DLD1 (cell line): ENCODE measurements around the gene TBC1D24.

Source experiments
- in situ Hi-C: cut with HindIII; loops from 2 replicates; pipeline ENCODE4 v1.10.0; 2017; ENCODE audit warnings: low sequenced_read_pairs

Gene TBC1D24

GRCh38 chr16:2481676-2482075, 6.7 kb downstream of the TBC1D24 start:
- in situ Hi-C loops: no loop called here

- in situ Hi-C loops: no loop called here
Measured at GRCh38 chr16:2482249-2482648, 7.3 kb downstream of the TBC1D24 start.

- in situ Hi-C loops: no loop called here
Measured at GRCh38 chr16:2482708-2483534, 8.0 kb downstream of the TBC1D24 start.

- in situ Hi-C loops: no loop called here
Measured at GRCh38 chr16:2483939-2484897, 9.3 kb downstream of the TBC1D24 start.

GRCh38 chr16:2484898-2485508, 10.1 kb downstream of the TBC1D24 start:
- in situ Hi-C loops: no loop called here

GRCh38 chr16:2485811-2486507, 11.0 kb downstream of the TBC1D24 start:
- in situ Hi-C loops: no loop called here

GRCh38 chr16:2486645-2487516, 12.0 kb downstream of the TBC1D24 start:
- in situ Hi-C loops: no loop called here

- in situ Hi-C loops: no loop called here
Measured at GRCh38 chr16:2487517-2487842, 12.6 kb downstream of the TBC1D24 start.

GRCh38 chr16:2487903-2488531, 13.1 kb downstream of the TBC1D24 start:
- in situ Hi-C loops: no loop called here

- in situ Hi-C loops: no loop called here
Measured at GRCh38 chr16:2489581-2489980, 14.7 kb downstream of the TBC1D24 start.

- in situ Hi-C loops: no loop called here
Measured at GRCh38 chr16:2490190-2491105, 15.5 kb downstream of the TBC1D24 start.

GRCh38 chr16:2492292-2492691, 17.4 kb downstream of the TBC1D24 start:
- in situ Hi-C loops: no loop called here

GRCh38 chr16:2493605-2494004, 18.7 kb downstream of the TBC1D24 start:
- in situ Hi-C loops: no loop called here

GRCh38 chr16:2494616-2495015, 19.7 kb downstream of the TBC1D24 start:
- in situ Hi-C loops: no loop called here

GRCh38 chr16:2495041-2495440, 20.1 kb downstream of the TBC1D24 start:
- in situ Hi-C loops: no loop called here

GRCh38 chr16:2496223-2497115, 21.5 kb downstream of the TBC1D24 start:
- in situ Hi-C loops: no loop called here

- in situ Hi-C loops: no loop called here
Measured at GRCh38 chr16:2497116-2497630, 22.2 kb downstream of the TBC1D24 start.
